GM21723 (cell line): ENCODE measurements around the gene CADPS2.

Experiments
- ATAC-seq: cut with Tn5 transposase; IDR thresholded peaks from one replicate; pipeline ENCODE4 v1.9.1; 2021; ENCODE audit warnings: mild to moderate bottlenecking, moderate library complexity; ENCODE audit not compliant: unreplicated experiment

CADPS2 gene

DNA sequence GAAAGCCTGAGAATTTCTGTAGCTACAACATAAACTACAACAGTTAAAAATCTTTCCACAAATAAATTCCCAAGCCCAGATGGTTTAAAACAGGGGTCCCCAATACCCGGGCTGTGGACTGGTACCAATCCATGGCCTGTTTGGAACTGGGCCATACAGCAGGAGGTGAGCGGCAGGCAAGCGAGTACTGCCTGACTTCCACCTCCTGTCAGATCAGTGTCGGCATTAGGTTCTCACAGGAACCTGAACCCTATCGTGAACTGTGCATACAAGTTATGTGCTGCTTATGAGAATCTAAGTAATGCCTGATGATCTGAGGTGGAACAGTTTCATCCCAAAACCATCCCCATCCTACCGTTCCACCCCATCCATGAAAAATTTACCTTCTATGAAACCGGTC, 421.0 kb downstream of the CADPS2 start:
- ATAC-seq, result no peak

DNA sequence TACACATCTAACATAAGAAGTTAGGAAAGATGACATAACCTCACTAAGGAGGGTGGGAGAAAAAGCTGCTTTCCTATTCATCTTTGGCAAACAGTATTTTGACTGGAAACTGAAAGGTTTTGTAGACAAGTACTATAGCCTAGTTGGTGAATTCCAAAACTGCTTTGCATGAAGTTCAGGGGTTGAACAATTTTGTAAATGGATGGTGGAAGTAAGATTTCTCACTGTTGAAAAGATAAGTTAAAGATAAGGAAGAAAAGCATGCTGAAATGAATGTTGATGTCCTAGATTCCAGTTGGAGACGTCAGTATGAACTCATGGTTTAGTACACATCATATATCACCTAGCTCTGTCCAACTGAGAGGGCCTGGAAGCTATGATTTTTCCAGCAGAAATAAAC, 422.6 kb downstream of the CADPS2 start:
- ATAC-seq, result no peak

GRCh38 chr7:122460936-122461335, 425.3 kb downstream of the CADPS2 start:
- no peak for ATAC-seq

DNA sequence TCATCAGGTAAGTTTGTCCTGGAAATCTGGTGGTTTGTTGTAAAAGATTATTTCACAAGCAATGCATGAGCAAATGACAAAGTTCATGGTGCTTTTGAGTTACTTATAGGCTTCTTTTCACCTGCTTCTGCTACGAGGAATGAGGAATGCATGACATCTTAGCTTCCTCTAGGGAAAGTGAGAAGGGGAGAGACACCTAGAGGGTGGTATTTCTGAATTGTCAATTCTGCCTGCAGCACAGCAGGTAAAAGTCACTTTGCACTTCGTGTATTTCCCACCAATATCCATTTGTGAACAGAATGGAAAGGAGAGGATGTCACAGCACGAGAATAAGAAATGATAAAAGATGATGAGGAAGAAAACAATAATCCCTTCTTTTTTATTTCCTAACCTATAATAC, 428.3 kb downstream of the CADPS2 start:
- no peak for ATAC-seq

GRCh38 chr7:122457325-122457724, 428.9 kb downstream of the CADPS2 start:
- no peak for ATAC-seq

DNA sequence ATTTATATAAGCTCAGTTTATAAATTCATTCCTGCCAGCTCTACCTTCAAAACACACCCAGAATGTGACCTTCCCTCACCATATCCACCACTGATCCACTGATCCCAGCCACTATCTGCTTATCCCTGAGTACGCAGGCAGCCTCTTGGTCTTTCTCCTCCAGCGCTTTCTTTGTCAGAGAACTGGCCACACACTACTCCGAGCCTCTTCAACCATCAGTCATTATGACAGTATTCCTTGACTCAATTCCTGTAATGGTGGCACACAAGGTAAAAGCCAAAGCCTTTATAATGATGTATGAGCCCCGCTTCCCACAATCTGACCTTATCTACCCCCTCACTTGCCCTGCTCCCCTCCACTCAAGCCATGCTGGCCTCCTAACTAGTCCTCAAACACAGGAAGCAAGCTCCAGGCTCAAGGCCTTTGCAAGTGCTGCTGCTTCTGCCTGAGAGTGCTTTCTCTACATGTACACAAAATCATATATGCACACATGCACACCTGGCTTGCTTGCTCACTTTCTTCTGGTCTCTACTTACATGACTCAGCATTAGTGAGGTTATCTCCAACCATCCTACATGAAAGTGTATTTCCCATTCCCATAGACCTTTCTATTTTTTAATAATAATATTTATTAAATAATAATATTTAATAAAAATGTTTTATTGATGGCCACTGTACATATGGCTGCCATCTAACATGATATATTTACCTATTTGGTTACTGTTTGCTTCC, 431.3 kb downstream of the CADPS2 start:
- no peak for ATAC-seq

DNA sequence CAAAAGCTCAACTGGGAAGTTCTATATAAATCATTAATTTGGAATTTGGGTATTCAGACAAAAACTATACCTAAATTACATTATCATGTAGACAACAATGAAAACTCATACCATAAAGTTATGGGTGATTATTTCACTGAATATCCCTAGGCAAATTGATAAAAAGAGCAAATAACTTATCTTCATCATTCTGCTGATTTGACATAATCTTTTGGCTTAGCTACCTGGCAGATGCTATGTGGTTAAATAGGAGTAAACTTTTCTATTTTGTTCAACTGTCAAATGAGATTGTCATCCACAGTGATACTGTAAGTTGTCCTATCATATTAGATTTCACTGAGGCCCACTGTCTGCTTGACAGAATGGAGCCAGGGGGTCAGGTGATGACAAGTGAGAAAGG, 432.8 kb downstream of the CADPS2 start:
- no peak for ATAC-seq

DNA sequence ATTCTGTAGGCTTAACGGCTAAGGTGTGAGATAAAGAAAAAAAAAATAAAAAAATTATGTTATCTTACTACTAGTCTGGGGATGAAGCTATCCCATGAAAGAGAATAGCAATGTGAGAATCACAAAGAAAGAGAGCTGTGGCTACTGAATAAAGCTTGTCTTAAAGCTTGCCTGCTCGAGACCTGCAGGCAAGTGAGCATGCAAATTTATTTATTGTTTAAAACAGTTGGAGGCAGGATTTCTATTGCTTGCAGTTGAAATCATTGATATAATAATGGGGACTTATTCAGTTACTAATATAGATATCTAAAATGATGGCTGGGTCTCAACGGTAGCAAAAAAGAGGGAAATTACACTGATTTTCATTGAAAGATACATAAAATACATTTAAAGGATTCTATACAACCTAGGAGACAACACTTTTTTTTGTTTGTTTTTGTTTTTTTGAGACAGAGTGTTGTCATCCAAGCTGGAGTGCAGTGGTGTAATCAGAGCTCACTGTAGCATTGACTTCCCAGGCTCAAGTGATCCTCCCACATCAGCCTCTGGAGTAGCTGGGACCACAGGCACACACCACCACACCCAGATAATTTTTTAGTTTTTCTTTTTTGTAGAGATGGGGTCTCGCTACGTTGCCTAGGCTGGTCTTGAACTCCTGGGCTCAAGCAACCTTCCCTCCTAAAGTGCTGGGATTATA, 437.2 kb downstream of the CADPS2 start:
- ATAC-seq, result no peak

GRCh38 chr7:122442929-122443328, 443.3 kb downstream of the CADPS2 start:
- no peak for ATAC-seq

- no peak for ATAC-seq
These were observed 447.8 kb downstream of the CADPS2 start for GRCh38 chr7:122438492-122438891.

DNA sequence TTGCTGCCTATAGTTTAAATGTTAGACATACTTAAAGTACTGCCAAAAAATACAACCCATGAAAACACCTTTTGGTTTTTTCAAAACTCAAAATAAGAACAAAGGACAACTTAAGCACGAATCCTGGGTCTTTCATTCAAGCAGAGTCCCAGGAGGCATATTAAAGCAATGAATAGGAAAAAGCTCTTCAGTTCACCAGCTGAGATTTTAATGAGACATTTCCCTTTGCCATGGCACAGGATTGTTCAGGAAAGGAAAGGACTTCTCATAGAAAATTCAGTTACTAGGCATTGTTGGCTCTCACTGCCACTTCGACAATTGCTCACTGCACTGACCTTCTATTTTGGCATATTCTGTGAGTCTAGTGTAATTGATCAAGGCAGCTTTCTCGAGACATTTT, 448.3 kb downstream of the CADPS2 start:
- ATAC-seq, result no peak

GRCh38 chr7:122433765-122434164, 452.5 kb downstream of the CADPS2 start:
- ATAC-seq, result no peak

GRCh38 chr7:122430710-122431109, 455.6 kb downstream of the CADPS2 start:
- ATAC-seq, result no peak

GRCh38 chr7:122429926-122430325, 456.3 kb downstream of the CADPS2 start:
- no peak for ATAC-seq

GRCh38 chr7:122425731-122426130, 460.5 kb downstream of the CADPS2 start:
- no peak for ATAC-seq

DNA sequence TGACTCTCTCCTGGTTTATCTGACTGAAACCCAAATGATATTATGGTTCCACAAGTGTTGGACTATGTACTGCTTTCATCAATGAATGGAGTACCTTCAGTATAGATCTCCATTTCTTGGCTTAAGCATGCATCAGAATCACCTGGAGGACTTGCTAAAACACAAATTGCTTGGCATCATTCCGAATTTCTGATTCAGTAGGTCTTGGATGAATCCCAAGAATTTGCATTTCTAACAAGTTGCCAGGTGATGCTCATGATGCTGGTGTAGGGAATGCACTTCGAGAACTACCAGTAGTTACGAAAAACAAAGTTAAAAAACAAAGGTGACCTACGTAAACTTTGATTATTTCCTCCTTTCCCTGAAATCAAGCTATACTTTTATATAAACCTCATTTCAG, 462.7 kb downstream of the CADPS2 start:
- ATAC-seq, result no peak

DNA sequence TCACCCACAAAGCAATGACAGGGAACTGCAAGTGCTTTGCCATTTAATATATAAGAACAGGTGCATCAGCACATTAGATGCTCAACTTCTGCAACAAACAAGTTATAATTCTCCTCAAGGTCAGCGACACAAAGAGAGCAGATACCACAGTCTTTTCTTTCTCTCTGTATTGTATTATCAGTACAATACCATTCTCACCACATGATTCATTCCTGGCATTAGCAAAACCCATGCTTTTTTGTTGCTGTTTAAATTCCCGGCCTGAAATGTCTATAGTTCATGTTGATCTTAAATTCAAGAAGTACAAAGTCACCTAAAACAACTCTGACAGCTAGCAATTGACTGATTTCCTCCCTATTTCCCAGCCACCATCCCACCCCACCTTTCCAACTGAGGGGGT, 469.9 kb downstream of the CADPS2 start:
- ATAC-seq, result no peak

- ATAC-seq, result no peak
These were observed 470.8 kb downstream of the CADPS2 start for GRCh38 chr7:122415510-122415909.

DNA sequence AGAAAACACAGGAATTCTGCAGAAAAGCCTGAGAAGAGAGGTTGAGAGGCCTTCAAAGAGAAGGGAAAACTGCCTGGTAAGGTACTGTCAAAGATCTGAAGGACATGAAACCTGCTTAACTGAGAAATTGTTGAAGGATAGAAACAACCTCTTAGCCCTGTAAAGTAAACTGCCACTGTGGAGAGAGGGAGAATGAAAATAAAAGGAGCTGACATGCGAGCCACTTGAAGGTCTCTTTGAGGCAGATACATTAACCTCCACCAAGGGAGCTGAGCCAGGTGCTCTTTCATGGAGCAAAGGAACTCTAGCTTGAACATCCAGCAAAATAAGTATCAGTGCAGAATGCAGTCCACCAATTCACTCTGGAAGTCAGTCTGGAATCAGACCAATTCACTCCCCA, 472.9 kb downstream of the CADPS2 start:
- no peak for ATAC-seq

GRCh38 chr7:122412883-122413282, 473.4 kb downstream of the CADPS2 start:
- no peak for ATAC-seq

DNA sequence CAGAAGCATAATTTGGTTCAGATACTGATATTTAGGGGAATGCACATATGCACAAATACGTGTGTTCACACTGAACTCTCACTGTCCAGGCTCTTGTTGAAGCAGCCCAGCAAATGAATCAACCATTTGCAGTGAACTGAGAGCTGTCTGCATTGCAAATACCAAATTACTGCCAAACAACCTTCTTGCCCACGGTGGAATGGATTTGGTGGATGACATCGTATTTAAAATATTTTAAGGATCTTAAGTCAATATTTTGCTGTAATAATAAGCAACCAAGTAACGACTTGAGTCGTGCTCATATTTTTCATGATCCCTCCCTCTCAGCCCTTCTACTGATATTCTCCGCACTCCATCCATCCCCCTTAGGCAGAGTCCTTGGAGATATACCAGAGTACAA, 473.8 kb downstream of the CADPS2 start:
- ATAC-seq, result no peak

- ATAC-seq, result no peak
These were observed 479.1 kb downstream of the CADPS2 start for GRCh38 chr7:122407195-122407594.

GRCh38 chr7:122403113-122403512, 483.1 kb downstream of the CADPS2 start:
- no peak for ATAC-seq
